EL (cell line): ENCODE results near the gene RTN4RL1.
"Not testable (repeated sequence)": the region's sequence is repeated elsewhere in the genome, so short reads cannot be mapped to it uniquely, and the experiment has no call there.

Experiments
- DNase-seq: peaks from one replicate; pipeline ENCODE4 v3.0.0-alpha.2; 2016

RTN4RL1 gene

GRCh38 chr17:1912146-1912545, 113.0 kb downstream of the RTN4RL1 start:
- no peak for DNase-seq

- DNase-seq, result peak; percentile 8
Observed at GRCh38 chr17:1909985-1910384, 115.1 kb downstream of the RTN4RL1 start.

GRCh38 chr17:1908699-1909309, 116.3 kb downstream of the RTN4RL1 start:
- DNase-seq, result peak; percentile 79

GRCh38 chr17:1907909-1908698, 117.0 kb downstream of the RTN4RL1 start:
- DNase-seq, result peak; percentile 29

GRCh38 chr17:1907216-1907631, 117.9 kb downstream of the RTN4RL1 start:
- DNase-seq, result no peak

GRCh38 chr17:1906662-1907101, 118.5 kb downstream of the RTN4RL1 start:
- no peak for DNase-seq

GRCh38 chr17:1905190-1905913, 119.8 kb downstream of the RTN4RL1 start:
- DNase-seq, result no peak

- DNase-seq, result no peak
Observed at GRCh38 chr17:1904273-1905182, 120.6 kb downstream of the RTN4RL1 start.

GRCh38 chr17:1899403-1900000, 125.6 kb downstream of the RTN4RL1 start:
- no peak for DNase-seq

- DNase-seq, result no peak
Observed at GRCh38 chr17:1898872-1899271, 126.3 kb downstream of the RTN4RL1 start.

GRCh38 chr17:1898332-1898731, 126.8 kb downstream of the RTN4RL1 start:
- no peak for DNase-seq

- DNase-seq, result no peak
Observed at GRCh38 chr17:1897105-1897656, 128.0 kb downstream of the RTN4RL1 start.

GRCh38 chr17:1896243-1897104, 128.7 kb downstream of the RTN4RL1 start:
- no peak for DNase-seq

GRCh38 chr17:1895479-1895878, 129.7 kb downstream of the RTN4RL1 start:
- DNase-seq, result not testable (repeated sequence)

GRCh38 chr17:1894753-1895339, 130.3 kb downstream of the RTN4RL1 start:
- no peak for DNase-seq

GRCh38 chr17:1890758-1891450, 134.2 kb downstream of the RTN4RL1 start:
- no peak for DNase-seq

GRCh38 chr17:1888741-1889140, 136.4 kb downstream of the RTN4RL1 start:
- DNase-seq, result no peak
